OCI-LY3 (cell line): ENCODE measurements around the gene IFT52.

Source experiments
- CTCF ChIP-seq: fragments of 200-600, 300-600 bp; sonication (generic); IDR thresholded peaks from 2 replicates; pipeline ENCODE4 v1.5.1; 2014; ENCODE audit warnings: antibody characterized with exemption, low read length, low read depth
- EZH2phosphoT487 ChIP-seq: fragments of 200-600 bp; shearing (Covaris generic); IDR thresholded peaks from 2 replicates; pipeline ENCODE4 v1.6.1; 2018; ENCODE audit warnings: antibody characterized with exemption, mixed run types, low read depth

- TF ChIP-seq CTCF (no peak), EZH2phosphoT487 (no peak)
Observed at GRCh38 chr20:43541214-43541613, 49.5 kb upstream of the IFT52 start.
